Esophagus (tissue), 2 donors: ENCODE measurements around the gene CPN2. TPM values are rescaled to one million over a fixed set of nuclear protein-coding genes. Genes with fewer than 3 reads are reported as not detected.

Experiments used
- H3K27ac ChIP-seq, 2 donors: one replicate each; pipeline ENCODE4 v1.5.1; 2013; ENCODE audit warnings: low read depth in 2 of 2, mild to moderate bottlenecking in 2 of 2, inconsistent platforms in 1 of 2, low read length in 1 of 2, moderate library complexity in 1 of 2
- H3K27me3 ChIP-seq, 2 donors: one replicate each; pipeline ENCODE4 v1.6.1; 2013; ENCODE audit warnings: low read length in 2 of 2, control low read depth in 1 of 2, mild to moderate bottlenecking in 1 of 2; ENCODE audit not compliant: insufficient read depth in 2 of 2, control insufficient read depth in 1 of 2
- H3K36me3 ChIP-seq, 2 donors: one replicate each; pipeline ENCODE4 v1.6.1; 2013; ENCODE audit warnings: low read length in 1 of 2; ENCODE audit not compliant: control insufficient read depth in 2 of 2, insufficient read depth in 2 of 2
- H3K4me1 ChIP-seq, 2 donors: one replicate each; pipeline ENCODE4 v1.6.1; 2013; ENCODE audit warnings: low read length in 1 of 2; ENCODE audit not compliant: control insufficient read depth in 2 of 2, insufficient read depth in 2 of 2
- H3K4me3 ChIP-seq, 2 donors: one replicate each; pipeline ENCODE4 v1.5.1; 2013; ENCODE audit warnings: low read length in 2 of 2, mild to moderate bottlenecking in 2 of 2, low read depth in 1 of 2, moderate library complexity in 1 of 2
- H3K9me3 ChIP-seq, 2 donors: one replicate each; pipeline ENCODE4 v1.6.1; 2013; ENCODE audit warnings: mild to moderate bottlenecking in 2 of 2, low read depth in 1 of 2, low read length in 1 of 2, moderate library complexity in 1 of 2; ENCODE audit not compliant: control insufficient read depth in 2 of 2, insufficient read depth in 1 of 2
- WGBS, 2 donors: extraction: QIAGEN DNeasy Blood & Tissue Kit; methylation state at CpG; one replicate each; pipeline ENCODE4 v1.1.7; 2013; 5-methylcytosine and 5-hydroxymethylcytosine counted together
- polyA plus RNA-seq, 2 donors: library from polyadenylated mRNA; stranded (reverse); fragments of 200-250 nt; gene quantifications; one replicate each; pipeline ENCODE4 v1.2.3, GENCODE V29; 2013
- donor health status: healthy with polysubstance abuse.
- donor health status: Bipolar disorder and iron deficiency.

CPN2 gene
- polyA plus RNA-seq, 2 donors = 0.02 TPM; not detected in 1

DNA sequence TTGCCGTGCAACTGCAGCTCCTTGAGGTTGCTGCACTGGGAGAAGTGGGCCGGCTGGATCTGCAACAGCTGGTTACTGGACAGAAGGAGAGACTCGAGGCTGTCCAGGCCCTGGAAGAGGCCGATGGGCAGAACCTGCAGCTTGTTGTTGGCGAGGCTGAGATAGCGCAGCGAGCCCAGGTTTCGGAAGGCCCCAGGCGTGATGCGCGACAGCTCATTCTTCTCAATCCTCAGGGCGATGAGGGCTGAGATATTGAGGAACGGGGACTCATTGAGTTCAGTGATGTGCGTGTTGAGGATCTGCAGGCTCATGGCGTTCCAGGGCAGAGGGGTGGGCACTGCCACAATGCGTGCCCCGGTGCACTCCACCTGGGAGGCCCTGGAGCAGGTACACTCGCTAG, 9.4 kb upstream of the CPN2 start:
- no peak overlapping the region for H3K27ac ChIP-seq
- no peaks in the 10 kb centered on the region for H3K4me1 ChIP-seq
- peaks cover 0 to 4% of the 10 kb centered on the region in 2 donors for H3K9me3 ChIP-seq
- H3K36me3 ChIP-seq = no peaks in the 10 kb centered on the region
- no peaks in the 10 kb centered on the region for H3K27me3 ChIP-seq
- 90 to 93% methylated on average over 18 of the region's 18 CpGs for WGBS, 2 donors
- H3K4me3 ChIP-seq = no peak overlapping the region

DNA sequence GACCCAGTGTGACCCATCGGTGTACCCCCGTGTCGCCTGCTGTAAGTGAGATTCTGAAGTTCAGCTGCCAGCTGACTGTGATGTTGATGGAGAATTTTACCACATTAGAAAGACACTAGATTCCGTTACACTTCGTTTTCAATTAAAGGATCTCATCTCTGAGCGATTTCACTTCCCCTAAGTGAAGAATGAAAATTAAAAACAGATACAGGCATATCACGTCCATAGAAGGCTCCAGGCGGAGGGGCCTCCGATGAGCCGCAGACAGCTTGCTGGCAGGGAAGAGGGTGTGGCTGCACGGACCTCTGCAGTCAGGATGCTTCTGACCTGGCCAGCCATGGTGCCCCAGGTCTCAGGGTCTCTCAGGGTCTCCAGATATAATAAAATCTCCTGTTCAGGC, 6.6 kb upstream of the CPN2 start:
- H3K27me3 ChIP-seq = no peaks in the 10 kb centered on the region
- H3K27ac ChIP-seq = no peak overlapping the region
- no peak overlapping the region for H3K4me3 ChIP-seq
- H3K36me3 ChIP-seq = no peaks in the 10 kb centered on the region
- H3K4me1 ChIP-seq = no peaks in the 10 kb centered on the region
- peaks cover 0 to 4% of the 10 kb centered on the region in 2 donors for H3K9me3 ChIP-seq
- 83 to 86% methylated on average over 11 of the region's 11 CpGs for WGBS, 2 donors

DNA sequence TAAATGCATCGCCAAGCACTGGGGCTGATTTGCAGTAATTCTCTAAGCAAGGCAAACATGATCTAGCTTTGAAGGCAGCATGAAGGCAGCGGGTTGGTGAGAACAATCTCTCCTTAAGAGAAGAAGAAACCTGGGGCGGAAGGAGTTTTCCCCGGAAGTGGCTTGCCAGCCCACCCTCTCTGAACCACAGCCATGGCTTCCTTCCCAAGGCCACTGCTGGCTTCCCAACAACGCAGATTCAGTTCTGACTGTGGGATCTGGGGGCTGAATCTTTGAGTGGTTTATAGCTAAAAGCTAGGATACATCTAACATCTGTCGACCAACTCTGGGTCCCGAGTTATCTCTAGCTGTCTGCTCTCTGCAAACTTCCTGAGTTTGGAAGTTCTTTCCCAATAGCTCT, 4.3 kb upstream of the CPN2 start:
- WGBS, 2 donors = 75 to 81% methylated on average over 7 of the region's 7 CpGs
- no peaks in the 10 kb centered on the region for H3K4me1 ChIP-seq
- H3K36me3 ChIP-seq = no peaks in the 10 kb centered on the region
- peaks cover 0 to 4% of the 10 kb centered on the region in 2 donors for H3K9me3 ChIP-seq
- H3K27me3 ChIP-seq = no peaks in the 10 kb centered on the region
- no peak overlapping the region for H3K27ac ChIP-seq
- no peak overlapping the region for H3K4me3 ChIP-seq

DNA sequence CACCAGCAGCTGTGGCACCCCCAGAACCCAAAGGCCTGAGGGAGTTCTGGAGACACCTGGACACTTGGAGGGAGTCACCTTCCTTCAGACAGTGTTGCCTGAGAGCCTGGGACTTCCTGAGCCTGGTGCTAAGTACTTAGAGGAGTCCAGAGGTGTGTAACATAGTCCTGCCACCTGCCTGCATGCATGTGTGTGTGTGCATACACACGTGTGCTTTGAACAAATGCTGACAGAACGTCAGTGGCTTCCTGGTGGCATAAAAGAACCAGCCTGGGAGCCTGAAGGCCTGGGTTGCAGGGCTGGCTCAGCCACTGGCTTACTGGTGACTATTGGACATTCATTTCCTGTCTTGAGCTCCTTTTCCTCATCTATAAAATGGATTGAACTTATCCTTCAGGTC, 3.2 kb upstream of the CPN2 start:
- no peaks in the 10 kb centered on the region for H3K4me1 ChIP-seq
- H3K9me3 ChIP-seq = peaks cover 0 to 4% of the 10 kb centered on the region in 2 donors
- 64 to 65% methylated on average over 2 of the region's 2 CpGs for WGBS, 2 donors
- no peaks in the 10 kb centered on the region for H3K27me3 ChIP-seq
- no peaks in the 10 kb centered on the region for H3K36me3 ChIP-seq
- no peak overlapping the region for H3K4me3 ChIP-seq
- H3K27ac ChIP-seq = peak overlapping the region in 1 of 2 donors; percentile 45

DNA sequence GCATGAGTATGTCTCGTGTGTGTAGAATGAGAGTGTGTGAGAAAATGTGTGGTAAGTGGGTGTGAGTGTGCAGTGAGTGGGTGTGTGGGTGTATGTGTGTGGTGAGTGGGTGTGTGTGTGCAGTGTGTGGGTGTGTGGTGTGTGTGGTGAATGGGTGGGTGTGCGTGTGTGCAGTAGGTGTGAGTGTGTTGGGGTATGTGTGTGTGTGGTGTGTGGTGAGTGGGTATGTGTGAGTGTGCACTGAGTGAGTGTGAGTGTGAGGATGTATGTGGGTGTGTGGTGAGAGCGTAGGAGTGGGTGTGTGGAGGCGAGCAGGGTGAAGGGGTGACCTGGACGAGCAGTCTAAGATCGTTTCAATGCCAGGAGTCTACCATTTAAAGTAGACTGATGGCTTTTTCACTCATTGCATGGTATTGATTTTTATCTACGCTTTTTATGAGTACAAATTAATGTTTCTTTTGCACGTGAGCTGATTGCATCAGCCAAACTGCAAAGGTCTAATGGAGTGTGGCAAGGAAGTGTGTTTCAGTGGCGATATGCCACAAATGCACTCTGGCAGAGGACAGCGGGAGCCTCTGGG, 1.6 kb upstream of the CPN2 start:
- 80 to 87% methylated on average over 10 of the region's 10 CpGs for WGBS, 2 donors
- Histone ChIP-seq H3K36me3 (no peaks in the 10 kb centered on the region), H3K27me3 (no peaks in the 10 kb centered on the region), H3K9me3 (no peaks in the 10 kb centered on the region), H3K27ac (no peak overlapping the region), H3K4me3 (no peak overlapping the region), H3K4me1 (no peaks in the 10 kb centered on the region)

DNA sequence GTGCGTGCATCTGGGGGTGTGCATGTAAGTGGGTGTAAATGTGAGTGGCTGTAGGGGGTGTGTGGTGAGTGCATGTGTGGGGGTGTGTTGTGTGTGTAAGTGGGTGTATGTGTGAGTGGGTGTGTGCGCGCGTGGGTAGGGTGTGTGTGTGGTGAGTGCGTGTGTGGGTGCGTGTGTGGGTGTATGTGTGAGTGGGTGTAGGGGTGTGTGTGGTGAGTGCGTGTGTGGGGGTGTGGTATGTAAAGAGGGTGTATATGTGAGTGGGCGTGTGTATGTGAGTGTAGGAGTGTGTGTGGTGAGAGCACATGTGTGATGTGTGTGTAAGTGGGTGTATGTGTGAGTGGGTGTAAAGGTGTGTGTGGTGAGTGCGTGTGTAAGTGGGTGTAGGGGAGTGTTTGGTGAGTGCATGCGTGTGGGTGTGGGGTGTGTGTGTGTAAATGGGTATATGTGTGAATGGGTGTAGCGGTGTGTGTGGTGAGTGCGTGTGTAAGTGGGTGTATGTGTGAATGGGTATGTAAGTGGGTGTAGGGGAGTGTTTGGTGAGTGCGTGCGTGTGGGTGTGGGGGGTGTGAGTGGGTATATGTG, 916 bp upstream of the CPN2 start:
- Histone ChIP-seq H3K27me3 (no peaks in the 10 kb centered on the region), H3K36me3 (no peaks in the 10 kb centered on the region), H3K4me3 (no peak overlapping the region), H3K4me1 (no peaks in the 10 kb centered on the region), H3K27ac (no peak overlapping the region), H3K9me3 (no peaks in the 10 kb centered on the region)
- WGBS, 2 donors = 92 to 93% methylated on average over 14 of the region's 14 CpGs

DNA sequence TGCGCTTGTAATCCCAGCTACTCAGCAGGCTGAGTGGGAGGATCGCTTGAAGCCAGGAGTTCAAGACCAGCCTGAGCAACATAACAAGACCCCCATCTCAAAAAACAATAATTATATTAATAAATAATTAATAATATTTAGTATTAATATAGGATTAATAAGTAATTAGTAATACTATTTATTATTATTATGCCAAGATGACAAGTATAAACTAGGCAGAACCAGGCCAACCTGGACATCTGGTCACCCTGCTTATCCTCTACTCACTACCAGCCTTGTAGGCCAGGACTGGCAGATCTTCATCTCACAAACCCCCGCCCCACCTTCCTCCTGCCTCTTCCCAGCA, 429 bp downstream of the CPN2 start:
- H3K4me3 ChIP-seq = no peak overlapping the region
- no peak overlapping the region for H3K27ac ChIP-seq
- no peaks in the 10 kb centered on the region for H3K36me3 ChIP-seq
- no peaks in the 10 kb centered on the region for H3K4me1 ChIP-seq
- H3K9me3 ChIP-seq = no peaks in the 10 kb centered on the region
- no peaks in the 10 kb centered on the region for H3K27me3 ChIP-seq
- 61 to 72% methylated on average over 3 of the region's 3 CpGs for WGBS, 2 donors

DNA sequence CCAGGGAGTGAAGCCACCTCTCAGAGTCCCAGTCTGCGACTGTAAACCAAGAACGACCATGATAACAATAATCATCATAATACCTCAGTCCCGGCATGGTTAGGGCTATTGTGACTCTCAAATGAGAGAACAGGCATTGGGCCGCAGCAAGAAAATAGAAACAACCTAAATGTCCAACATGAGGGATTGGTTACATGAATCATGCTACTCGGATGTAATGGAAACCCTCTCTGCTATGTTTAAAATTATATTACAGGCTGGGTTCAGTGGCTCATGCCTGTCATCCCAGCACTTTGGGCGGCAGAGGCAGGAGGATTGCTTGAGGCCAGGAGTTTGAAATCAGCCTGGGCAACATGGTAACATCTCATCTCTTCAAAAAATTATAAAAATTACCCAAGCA, 2.8 kb downstream of the CPN2 start:
- 79 to 82% methylated on average over 6 of the region's 6 CpGs for WGBS, 2 donors
- no peaks in the 10 kb centered on the region for H3K4me1 ChIP-seq

DNA sequence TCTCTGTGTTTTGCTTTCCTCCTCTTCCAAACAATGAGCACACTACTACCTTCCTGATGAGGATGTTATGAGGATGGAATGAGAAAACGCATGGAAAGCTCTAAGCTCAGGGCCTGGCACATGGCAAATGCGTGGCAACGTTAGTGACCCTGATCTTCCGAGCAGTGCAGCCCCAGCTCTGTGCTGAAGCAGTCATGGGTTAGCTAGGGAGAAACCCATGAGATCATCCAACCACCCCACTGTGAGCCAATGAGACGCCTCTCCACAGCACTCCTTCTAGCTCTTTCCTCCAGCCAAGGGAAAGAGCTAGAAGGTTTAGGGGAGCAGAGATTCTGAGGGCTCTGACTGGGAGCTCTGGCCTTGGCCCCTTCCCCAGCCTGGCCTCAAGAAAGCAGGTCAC, 4.5 kb downstream of the CPN2 start:
- Histone ChIP-seq H3K36me3 (no peaks in the 10 kb centered on the region), H3K27me3 (no peaks in the 10 kb centered on the region), H3K4me3 (no peak overlapping the region), H3K9me3 (no peaks in the 10 kb centered on the region), H3K27ac (no peak overlapping the region), H3K4me1 (no peaks in the 10 kb centered on the region)
- 64 to 76% methylated on average over 5 of the region's 5 CpGs for WGBS, 2 donors

More for the DNA sequence above, 2.8 kb downstream of the CPN2 start:
- no peak overlapping the region for H3K27ac ChIP-seq
- H3K27me3 ChIP-seq = no peaks in the 10 kb centered on the region
- H3K9me3 ChIP-seq = no peaks in the 10 kb centered on the region
- H3K4me3 ChIP-seq = no peak overlapping the region
- no peaks in the 10 kb centered on the region for H3K36me3 ChIP-seq

DNA sequence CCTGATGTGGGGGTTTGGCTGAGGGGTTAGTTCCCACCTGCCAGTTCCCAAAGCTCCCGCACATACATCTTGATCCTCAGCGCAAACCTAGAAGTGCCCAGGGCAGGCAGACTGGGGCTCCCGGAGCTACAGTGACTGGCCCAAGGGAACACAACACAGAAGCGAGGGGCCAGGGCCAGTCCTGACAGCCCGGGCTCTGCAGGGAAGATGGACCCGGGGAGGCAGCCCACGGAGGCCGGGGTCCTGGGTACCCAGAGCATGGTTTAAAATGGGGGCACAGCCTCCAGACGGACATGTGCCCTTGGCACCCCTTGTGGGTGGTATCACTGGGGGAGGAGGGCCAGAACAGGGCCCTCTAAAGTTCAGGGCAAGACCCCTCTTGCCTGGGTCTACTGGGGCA, 5.1 kb downstream of the CPN2 start:
- Histone ChIP-seq H3K27ac (no peak overlapping the region), H3K4me3 (no peak overlapping the region), H3K36me3 (no peaks in the 10 kb centered on the region), H3K9me3 (no peaks in the 10 kb centered on the region), H3K27me3 (no peaks in the 10 kb centered on the region), H3K4me1 (no peaks in the 10 kb centered on the region)
- 83 to 84% methylated on average over 9 of the region's 9 CpGs for WGBS, 2 donors
